WERI-Rb-1 (cell line): ENCODE data around the gene MYO9A.

Source experiments
- DNase-seq: peaks from one replicate; pipeline ENCODE4 v3.0.0-alpha.2; 2020
- H3K27ac ChIP-seq: fragments of 250-450 bp; sonication (Bioruptor Pico); 2 replicates; pipeline ENCODE4 v1.5.1; 2020; ENCODE audit warnings: mild to moderate bottlenecking, moderate library complexity
- H3K27me3 ChIP-seq: fragments of 250-450 bp; sonication (Bioruptor Pico); 2 replicates; pipeline ENCODE4 v1.5.1; 2021; ENCODE audit warnings: mild to moderate bottlenecking, low read depth, moderate library complexity; ENCODE audit not compliant: insufficient read depth, severe bottlenecking
- H3K36me3 ChIP-seq: fragments of 250-450 bp; sonication (Bioruptor Pico); 2 replicates; pipeline ENCODE4 v1.5.1; 2020; ENCODE audit warnings: mild to moderate bottlenecking, moderate library complexity
- H3K4me3 ChIP-seq: 2 replicates; pipeline ENCODE4 v1.5.1; 2011; ENCODE audit warnings: low read depth, mild to moderate bottlenecking, control low read depth, low read length
- H3K9me3 ChIP-seq: fragments of 250-450 bp; sonication (Bioruptor Pico); 2 replicates; pipeline ENCODE4 v1.5.1; 2021; ENCODE audit warnings: mild to moderate bottlenecking, moderate library complexity; ENCODE audit not compliant: severe bottlenecking
- TF ChIP-seq, protein P1 (sequence below): IDR thresholded peaks from 2 replicates; pipeline ENCODE4 v1.5.1; 2011; ENCODE audit warnings: low read depth, mild to moderate bottlenecking, control low read depth, inconsistent platforms, low read length

MYO9A gene

DNA sequence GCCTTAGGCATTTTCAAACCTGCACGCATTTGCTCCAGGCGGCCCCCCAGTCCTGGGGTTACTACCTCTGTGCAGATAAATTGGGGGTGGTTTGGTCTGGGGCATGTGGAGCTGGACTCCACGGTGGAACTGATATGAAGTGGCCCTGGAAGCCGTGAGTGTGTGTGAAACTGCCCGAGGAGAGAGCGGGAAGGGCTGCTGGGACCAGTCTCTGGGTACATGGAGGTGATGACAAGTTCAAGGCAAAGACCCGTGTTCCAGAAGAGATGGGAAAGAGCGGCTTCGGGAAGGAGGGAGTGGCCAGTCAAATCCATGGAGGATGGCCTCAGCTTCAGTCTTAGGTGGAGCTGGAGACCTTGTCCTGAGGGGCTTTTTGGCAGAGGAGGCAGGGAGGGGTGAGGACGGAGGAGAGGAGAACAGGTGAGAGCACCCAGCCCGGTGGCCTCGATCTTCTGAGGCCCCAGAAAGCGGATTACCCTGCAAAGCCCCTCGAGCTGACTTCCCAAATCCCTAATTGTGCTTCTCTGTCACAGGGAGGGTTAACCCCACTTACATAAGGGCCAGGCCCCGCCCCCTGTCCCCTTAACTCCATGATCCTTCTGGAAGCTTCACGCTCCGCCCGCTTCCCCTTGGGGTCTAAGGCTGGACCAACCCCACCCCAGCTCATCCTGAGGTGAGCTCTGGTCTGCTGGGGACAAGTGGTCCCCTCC lies 309.5 kb downstream of the MYO9A start:
- TF ChIP-seq, protein P1, sequence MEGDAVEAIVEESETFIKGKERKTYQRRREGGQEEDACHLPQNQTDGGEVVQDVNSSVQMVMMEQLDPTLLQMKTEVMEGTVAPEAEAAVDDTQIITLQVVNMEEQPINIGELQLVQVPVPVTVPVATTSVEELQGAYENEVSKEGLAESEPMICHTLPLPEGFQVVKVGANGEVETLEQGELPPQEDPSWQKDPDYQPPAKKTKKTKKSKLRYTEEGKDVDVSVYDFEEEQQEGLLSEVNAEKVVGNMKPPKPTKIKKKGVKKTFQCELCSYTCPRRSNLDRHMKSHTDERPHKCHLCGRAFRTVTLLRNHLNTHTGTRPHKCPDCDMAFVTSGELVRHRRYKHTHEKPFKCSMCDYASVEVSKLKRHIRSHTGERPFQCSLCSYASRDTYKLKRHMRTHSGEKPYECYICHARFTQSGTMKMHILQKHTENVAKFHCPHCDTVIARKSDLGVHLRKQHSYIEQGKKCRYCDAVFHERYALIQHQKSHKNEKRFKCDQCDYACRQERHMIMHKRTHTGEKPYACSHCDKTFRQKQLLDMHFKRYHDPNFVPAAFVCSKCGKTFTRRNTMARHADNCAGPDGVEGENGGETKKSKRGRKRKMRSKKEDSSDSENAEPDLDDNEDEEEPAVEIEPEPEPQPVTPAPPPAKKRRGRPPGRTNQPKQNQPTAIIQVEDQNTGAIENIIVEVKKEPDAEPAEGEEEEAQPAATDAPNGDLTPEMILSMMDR, result no peak
- Histone ChIP-seq H3K27ac (no peak overlapping the region), H3K4me3 (no peak overlapping the region), H3K36me3 (no peaks in the 10 kb centered on the region), H3K27me3 (peaks cover 10% of the 10 kb centered on the region), H3K9me3 (no peaks in the 10 kb centered on the region)
- no peak for DNase-seq

DNA sequence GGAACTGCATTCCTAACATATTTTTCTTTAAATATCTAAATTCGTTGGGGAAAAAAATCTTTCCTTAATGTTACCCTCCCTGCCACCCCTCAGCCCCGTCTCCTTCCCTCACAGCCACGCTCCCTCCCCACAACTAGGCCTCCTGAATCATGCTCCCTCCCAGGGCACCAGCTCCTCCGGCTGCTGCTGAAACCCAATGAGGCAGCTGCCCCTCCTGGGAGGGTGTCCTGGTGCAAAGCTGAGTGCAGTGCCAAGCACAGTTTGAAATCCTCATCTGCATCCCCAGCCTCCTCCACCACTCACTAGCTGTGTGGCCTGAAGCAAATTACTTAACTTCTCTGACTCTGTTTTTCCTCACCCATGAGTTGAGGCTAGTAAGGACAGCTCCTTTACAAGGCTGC lies 310.3 kb downstream of the MYO9A start:
- DNase-seq, result no peak
- H3K27me3 ChIP-seq, result peaks cover 10% of the 10 kb centered on the region
- H3K4me3 ChIP-seq, result no peak overlapping the region
- no peaks in the 10 kb centered on the region for H3K36me3 ChIP-seq
- H3K27ac ChIP-seq, result no peak overlapping the region
- TF ChIP-seq, protein P1, result no peak
- H3K9me3 ChIP-seq, result no peaks in the 10 kb centered on the region

DNA sequence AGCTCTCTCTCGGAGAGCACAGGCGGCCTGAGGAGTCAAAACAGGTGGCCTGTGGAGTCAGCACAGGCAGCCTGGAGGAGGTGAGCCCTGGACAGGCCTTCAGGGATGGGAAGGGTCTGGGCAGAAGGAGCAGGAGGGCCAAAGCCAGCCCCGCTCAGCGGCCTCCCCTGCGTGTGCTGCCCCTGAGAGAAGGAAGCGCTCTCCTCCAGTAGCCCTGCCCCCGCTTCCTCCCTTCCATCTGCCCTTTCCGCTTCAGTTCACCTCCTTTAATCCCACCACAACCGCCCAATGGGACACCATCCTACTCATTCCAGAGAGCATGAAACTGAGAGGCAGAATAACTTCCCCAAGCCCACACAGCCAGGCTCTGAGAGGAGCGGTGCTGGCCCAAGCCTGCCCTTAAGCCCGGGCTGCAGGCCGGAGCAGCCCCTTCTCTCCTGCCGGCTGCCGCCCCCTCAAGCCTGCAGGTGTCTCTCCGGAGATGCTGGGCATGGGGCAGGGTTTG lies 310.8 kb downstream of the MYO9A start:
- peak; percentile 87 for DNase-seq
- Histone ChIP-seq H3K4me3 (peak overlapping the region; percentile 15), H3K36me3 (no peaks in the 10 kb centered on the region), H3K27ac (peak overlapping the region; percentile 35), H3K9me3 (no peaks in the 10 kb centered on the region), H3K27me3 (peaks cover 10% of the 10 kb centered on the region)
- TF ChIP-seq, protein P1, result no peak

DNA sequence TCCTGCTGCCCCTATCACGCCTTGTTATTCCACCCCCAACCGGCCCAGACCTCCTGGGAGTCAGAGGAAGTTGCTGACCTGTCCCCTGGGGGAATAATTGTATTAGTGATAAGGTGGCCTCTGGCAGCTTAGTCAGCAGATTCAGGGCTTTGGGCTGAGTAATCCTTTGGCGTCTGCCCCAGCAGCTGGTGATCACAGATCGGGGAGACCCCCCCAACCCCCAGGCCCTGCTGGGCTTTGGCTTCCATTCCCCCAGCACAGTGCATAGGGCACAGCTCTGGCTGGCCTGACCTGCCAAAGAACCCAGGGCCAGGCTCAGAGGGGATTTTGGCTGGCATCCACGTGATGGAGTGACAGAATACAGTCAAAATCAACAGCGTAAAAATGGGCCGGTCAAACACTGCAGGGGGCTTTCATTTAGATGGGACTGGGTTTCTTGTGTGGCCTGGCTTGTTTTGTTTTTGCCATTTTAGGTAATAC lies 311.5 kb downstream of the MYO9A start:
- Histone ChIP-seq H3K9me3 (no peaks in the 10 kb centered on the region), H3K4me3 (peak overlapping the region; percentile 15), H3K27me3 (peaks cover 10% of the 10 kb centered on the region), H3K36me3 (no peaks in the 10 kb centered on the region), H3K27ac (peak overlapping the region; percentile 35)
- DNase-seq, result peak; percentile 79
- TF ChIP-seq, protein P1, result no peak

DNA sequence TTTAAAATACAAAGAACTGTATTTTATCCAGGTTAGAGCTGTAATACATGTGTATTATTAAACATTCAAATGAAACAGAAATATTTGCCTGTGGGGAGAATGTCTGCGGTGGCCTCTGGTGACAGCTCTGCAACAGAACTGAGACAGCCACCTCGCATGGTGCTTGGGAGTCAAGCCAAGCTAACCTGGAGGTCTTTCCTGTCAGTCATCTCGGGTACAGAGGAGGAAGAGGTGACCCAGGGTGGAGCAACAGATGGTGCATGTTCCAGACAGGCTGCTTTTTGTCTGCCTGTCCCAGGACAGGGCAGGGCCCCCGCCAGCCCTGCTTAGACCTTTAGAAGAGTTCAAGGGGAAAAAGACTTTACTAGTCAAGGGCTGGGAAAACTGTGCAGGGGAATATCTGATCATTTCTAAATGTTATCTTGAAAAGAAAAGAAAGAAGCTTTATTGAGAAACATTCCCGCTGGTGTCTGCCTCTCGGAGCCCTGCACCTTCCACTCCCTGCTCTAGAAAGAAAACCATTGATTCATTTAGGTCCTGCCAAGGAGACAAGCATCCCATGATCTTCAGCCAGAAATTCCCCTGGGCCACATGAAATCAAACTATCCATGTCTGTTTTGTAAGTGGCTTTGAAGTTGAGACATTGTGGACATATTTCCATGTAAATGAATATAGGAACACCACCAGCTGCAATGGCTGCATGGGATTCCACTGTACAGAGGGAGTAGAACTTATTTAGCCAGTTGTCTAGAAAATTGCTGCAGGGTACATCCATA lies 313.1 kb downstream of the MYO9A start:
- H3K27me3 ChIP-seq, result peaks cover 10% of the 10 kb centered on the region

More for the DNA sequence above, 313.1 kb downstream of the MYO9A start:
- Histone ChIP-seq H3K4me3 (no peak overlapping the region), H3K36me3 (no peaks in the 10 kb centered on the region), H3K9me3 (no peaks in the 10 kb centered on the region), H3K27ac (no peak overlapping the region)
- TF ChIP-seq, protein P1, result no peak
- peak; percentile 26 for DNase-seq
